ENCODE results near the gene NAB1.

The NAB1 gene

GRCh38 chr2:190659553-190659952 lies 10.7 kb downstream of the NAB1 start:
- Histone ChIP-seq H3K36me3 (ENCODE audit: insufficient read depth, low read depth, low read length) (no peaks in the 10 kb centered on the region; the same call in 1 of the 2 replicates), H3K9me3 (ENCODE audit: insufficient read depth, low read depth, low read length) (no peaks in the 10 kb centered on the region; the same call in 1 of the 2 replicates), H3K27ac (ENCODE audit: low read length) (no peak overlapping the region), H3K4me1 (ENCODE audit: insufficient read depth, low read length) (peaks cover 12% of the 10 kb centered on the region; the same call in 1 of the 2 replicates), H3K27me3 (ENCODE audit: insufficient read depth, low read length) (no peaks in the 10 kb centered on the region), H3K4me3 (ENCODE audit: low read length) (no peak overlapping the region), H3K9ac (ENCODE audit: low read depth, low read length) (no peak overlapping the region)

- Histone ChIP-seq H3K4me3 (ENCODE audit: low read length) (no peak overlapping the region), H3K27me3 (ENCODE audit: insufficient read depth, low read length) (no peaks in the 10 kb centered on the region), H3K9me3 (ENCODE audit: insufficient read depth, low read depth, low read length) (no peaks in the 10 kb centered on the region; the same call in 1 of the 2 replicates), H3K27ac (ENCODE audit: low read length) (no peak overlapping the region), H3K36me3 (ENCODE audit: insufficient read depth, low read depth, low read length) (no peaks in the 10 kb centered on the region; the same call in 1 of the 2 replicates), H3K4me1 (ENCODE audit: insufficient read depth, low read length) (peaks cover 5% of the 10 kb centered on the region; the same call in 1 of the 2 replicates), H3K9ac (ENCODE audit: low read depth, low read length) (no peak overlapping the region)
Measured at GRCh38 chr2:190662754-190663153, 13.9 kb downstream of the NAB1 start.

- Histone ChIP-seq H3K9me3 (ENCODE audit: insufficient read depth, low read depth, low read length) (no peaks in the 10 kb centered on the region; the same call in 1 of the 2 replicates), H3K9ac (ENCODE audit: low read depth, low read length) (no peak overlapping the region), H3K36me3 (ENCODE audit: insufficient read depth, low read depth, low read length) (no peaks in the 10 kb centered on the region; the same call in 1 of the 2 replicates), H3K4me3 (ENCODE audit: low read length) (no peak overlapping the region), H3K27ac (ENCODE audit: low read length) (no peak overlapping the region), H3K27me3 (ENCODE audit: insufficient read depth, low read length) (no peaks in the 10 kb centered on the region), H3K4me1 (ENCODE audit: insufficient read depth, low read length) (no peaks in the 10 kb centered on the region)
Measured at GRCh38 chr2:190663348-190663747, 14.5 kb downstream of the NAB1 start.

- no peak overlapping the region for H3K4me3 ChIP-seq (ENCODE audit: low read length)
- H3K27ac ChIP-seq (ENCODE audit: low read length): no peak overlapping the region
- H3K36me3 ChIP-seq (ENCODE audit: insufficient read depth, low read depth, low read length): no peaks in the 10 kb centered on the region; the same call in 1 of the 2 replicates
- no peaks in the 10 kb centered on the region; the same call in 1 of the 2 replicates for H3K9me3 ChIP-seq (ENCODE audit: insufficient read depth, low read depth, low read length)
- no peak overlapping the region for H3K9ac ChIP-seq (ENCODE audit: low read depth, low read length)
- no peaks in the 10 kb centered on the region for H3K27me3 ChIP-seq (ENCODE audit: insufficient read depth, low read length)
- no peaks in the 10 kb centered on the region for H3K4me1 ChIP-seq (ENCODE audit: insufficient read depth, low read length)
Measured at GRCh38 chr2:190663839-190664238, 15.0 kb downstream of the NAB1 start.

GRCh38 chr2:190664240-190664639 lies 15.4 kb downstream of the NAB1 start:
- no peaks in the 10 kb centered on the region for H3K27me3 ChIP-seq (ENCODE audit: insufficient read depth, low read length)
- no peaks in the 10 kb centered on the region; the same call in 1 of the 2 replicates for H3K36me3 ChIP-seq (ENCODE audit: insufficient read depth, low read depth, low read length)
- no peak overlapping the region for H3K27ac ChIP-seq (ENCODE audit: low read length)
- no peaks in the 10 kb centered on the region for H3K4me1 ChIP-seq (ENCODE audit: insufficient read depth, low read length)
- no peaks in the 10 kb centered on the region; the same call in 1 of the 2 replicates for H3K9me3 ChIP-seq (ENCODE audit: insufficient read depth, low read depth, low read length)
- H3K9ac ChIP-seq (ENCODE audit: low read depth, low read length): no peak overlapping the region
- no peak overlapping the region for H3K4me3 ChIP-seq (ENCODE audit: low read length)

- H3K36me3 ChIP-seq (ENCODE audit: insufficient read depth, low read depth, low read length): peaks cover 9% of the 10 kb centered on the region; the same call in 1 of the 2 replicates
- no peaks in the 10 kb centered on the region for H3K4me1 ChIP-seq (ENCODE audit: insufficient read depth, low read length)
- H3K9me3 ChIP-seq (ENCODE audit: insufficient read depth, low read depth, low read length): no peaks in the 10 kb centered on the region; the same call in 1 of the 2 replicates
- no peak overlapping the region for H3K27ac ChIP-seq (ENCODE audit: low read length)
- no peak overlapping the region for H3K9ac ChIP-seq (ENCODE audit: low read depth, low read length)
- no peak overlapping the region for H3K4me3 ChIP-seq (ENCODE audit: low read length)
- no peaks in the 10 kb centered on the region for H3K27me3 ChIP-seq (ENCODE audit: insufficient read depth, low read length)
Measured at GRCh38 chr2:190666895-190667294, 18.0 kb downstream of the NAB1 start.

GRCh38 chr2:190668892-190669291 lies 20.0 kb downstream of the NAB1 start:
- Histone ChIP-seq H3K9me3 (ENCODE audit: insufficient read depth, low read depth, low read length) (no peaks in the 10 kb centered on the region; the same call in 1 of the 2 replicates), H3K27ac (ENCODE audit: low read length) (no peak overlapping the region), H3K4me1 (ENCODE audit: insufficient read depth, low read length) (no peaks in the 10 kb centered on the region), H3K9ac (ENCODE audit: low read depth, low read length) (no peak overlapping the region), H3K36me3 (ENCODE audit: insufficient read depth, low read depth, low read length) (peaks cover 9% of the 10 kb centered on the region; the same call in 1 of the 2 replicates), H3K27me3 (ENCODE audit: insufficient read depth, low read length) (no peaks in the 10 kb centered on the region), H3K4me3 (ENCODE audit: low read length) (no peak overlapping the region)

- H3K9ac ChIP-seq (ENCODE audit: low read depth, low read length): no peak overlapping the region
- no peak overlapping the region for H3K4me3 ChIP-seq (ENCODE audit: low read length)
- H3K27ac ChIP-seq (ENCODE audit: low read length): no peak overlapping the region
- H3K27me3 ChIP-seq (ENCODE audit: insufficient read depth, low read length): no peaks in the 10 kb centered on the region
- peaks cover 4% of the 10 kb centered on the region for H3K4me1 ChIP-seq (ENCODE audit: insufficient read depth, low read length)
- peaks cover 17% of the 10 kb centered on the region; the same call in 1 of the 2 replicates for H3K36me3 ChIP-seq (ENCODE audit: insufficient read depth, low read depth, low read length)
- H3K9me3 ChIP-seq (ENCODE audit: insufficient read depth, low read depth, low read length): no peaks in the 10 kb centered on the region
Measured at GRCh38 chr2:190670182-190670946, 21.5 kb downstream of the NAB1 start.

GRCh38 chr2:190674966-190675650 lies 26.2 kb downstream of the NAB1 start:
- peaks cover 18% of the 10 kb centered on the region; the same call in 1 of the 2 replicates for H3K36me3 ChIP-seq (ENCODE audit: insufficient read depth, low read depth, low read length)
- no peak overlapping the region for H3K27ac ChIP-seq (ENCODE audit: low read length)
- no peak overlapping the region for H3K4me3 ChIP-seq (ENCODE audit: low read length)
- H3K4me1 ChIP-seq (ENCODE audit: insufficient read depth, low read length): peaks cover 35% of the 10 kb centered on the region
- H3K9ac ChIP-seq (ENCODE audit: low read depth, low read length): no peak overlapping the region
- no peaks in the 10 kb centered on the region for H3K27me3 ChIP-seq (ENCODE audit: insufficient read depth, low read length)
- H3K9me3 ChIP-seq (ENCODE audit: insufficient read depth, low read depth, low read length): no peaks in the 10 kb centered on the region

GRCh38 chr2:190677255-190677654 lies 28.4 kb downstream of the NAB1 start:
- Histone ChIP-seq H3K4me1 (ENCODE audit: insufficient read depth, low read length) (peaks cover 38% of the 10 kb centered on the region), H3K9me3 (ENCODE audit: insufficient read depth, low read depth, low read length) (no peaks in the 10 kb centered on the region), H3K27me3 (ENCODE audit: insufficient read depth, low read length) (no peaks in the 10 kb centered on the region), H3K9ac (ENCODE audit: low read depth, low read length) (no peak overlapping the region), H3K27ac (ENCODE audit: low read length) (no peak overlapping the region), H3K4me3 (ENCODE audit: low read length) (no peak overlapping the region), H3K36me3 (ENCODE audit: insufficient read depth, low read depth, low read length) (peaks cover 9% of the 10 kb centered on the region; the same call in 1 of the 2 replicates)

- no peak overlapping the region for H3K9ac ChIP-seq (ENCODE audit: low read depth, low read length)
- peaks cover 38% of the 10 kb centered on the region for H3K4me1 ChIP-seq (ENCODE audit: insufficient read depth, low read length)
- no peak overlapping the region for H3K27ac ChIP-seq (ENCODE audit: low read length)
Measured at GRCh38 chr2:190678444-190679162, 29.7 kb downstream of the NAB1 start.

More at GRCh38 chr2:190678444-190679162, 29.7 kb downstream of the NAB1 start:
- Histone ChIP-seq H3K27me3 (ENCODE audit: insufficient read depth, low read length) (no peaks in the 10 kb centered on the region), H3K9me3 (ENCODE audit: insufficient read depth, low read depth, low read length) (no peaks in the 10 kb centered on the region), H3K36me3 (ENCODE audit: insufficient read depth, low read depth, low read length) (peaks cover 9% of the 10 kb centered on the region; the same call in 1 of the 2 replicates), H3K4me3 (ENCODE audit: low read length) (no peak overlapping the region)
